Stimulated activated CD4-positive, alpha-beta T cell treated with anti-CD3 and anti-CD28 coated beads, Interleukin-1b, Interleukin-23, amount 100 ng/mL, for 48 hours (primary cell): ENCODE data around the gene MRPL4.
"Not testable (repeated sequence)": the region's sequence is repeated elsewhere in the genome, so short reads cannot be mapped to it uniquely, and the experiment has no call there.

Experiments
- DNase-seq: peaks from one replicate; pipeline ENCODE4 v3.0.0-alpha.2; 2020

The MRPL4 gene

GRCh38 chr19:10230861-10231611 is 21.0 kb upstream of the MRPL4 start, which contains the start of gene S1PR2:
S1PR2 (minus strand) TSS chr19:10231331; CDS start chr19:10224905, 6,426 bp downstream.
- DNase-seq: peak; percentile 67

GRCh38 chr19:10231612-10232228 is 20.3 kb upstream of the MRPL4 start:
- DNase-seq: no peak

- DNase-seq: no peak
Measured at GRCh38 chr19:10233946-10234345, 18.1 kb upstream of the MRPL4 start.

GRCh38 chr19:10235003-10235402 is 17.0 kb upstream of the MRPL4 start:
- DNase-seq: no peak

GRCh38 chr19:10235409-10235808 is 16.6 kb upstream of the MRPL4 start:
- not testable (repeated sequence) for DNase-seq

- no peak for DNase-seq
Measured at GRCh38 chr19:10237702-10238101, 14.3 kb upstream of the MRPL4 start.

- no peak for DNase-seq
Measured at GRCh38 chr19:10238172-10238783, 13.7 kb upstream of the MRPL4 start.

- not testable (repeated sequence) for DNase-seq
Measured at GRCh38 chr19:10241826-10242449, 10.1 kb upstream of the MRPL4 start.

GRCh38 chr19:10243606-10244005 is 8.4 kb upstream of the MRPL4 start:
- no peak for DNase-seq

GRCh38 chr19:10245189-10245939 is 6.7 kb upstream of the MRPL4 start:
- no peak for DNase-seq

- no peak for DNase-seq
Measured at GRCh38 chr19:10246511-10246910, 5.5 kb upstream of the MRPL4 start.

GRCh38 chr19:10252707-10253106 is 693 bp downstream of the MRPL4 start:
- no peak for DNase-seq

GRCh38 chr19:10254244-10254643 is 2.2 kb downstream of the MRPL4 start:
- DNase-seq: no peak

- no peak for DNase-seq
Measured at GRCh38 chr19:10255358-10255757, 3.3 kb downstream of the MRPL4 start.

- no peak for DNase-seq
Measured at GRCh38 chr19:10256551-10256950, 4.5 kb downstream of the MRPL4 start.

GRCh38 chr19:10256970-10257615 is 5.1 kb downstream of the MRPL4 start:
- DNase-seq: no peak

- DNase-seq: no peak
Measured at GRCh38 chr19:10258080-10258710, 6.2 kb downstream of the MRPL4 start.

- DNase-seq: peak; percentile 96
Measured at GRCh38 chr19:10259162-10259905, 7.3 kb downstream of the MRPL4 start.

GRCh38 chr19:10260141-10260584 is 8.1 kb downstream of the MRPL4 start:
- peak; percentile 80 for DNase-seq

- DNase-seq: no peak
Measured at GRCh38 chr19:10262771-10263170, 10.8 kb downstream of the MRPL4 start.

GRCh38 chr19:10266706-10267105 is 14.7 kb downstream of the MRPL4 start:
- no peak for DNase-seq
